B cell (primary cell): ENCODE results near the gene BTD.

Source experiments
- CTCF ChIP-seq: fragments of 200-600 bp; IDR thresholded peaks from one replicate; pipeline ENCODE4 v1.8.0; 2022; ENCODE audit warnings: antibody characterized with exemption, mild to moderate bottlenecking
- EZH2 ChIP-seq: IDR thresholded peaks from 2 replicates; pipeline ENCODE4 v1.6.1; 2012; ENCODE audit warnings: borderline replicate concordance, low read depth, mild to moderate bottlenecking, moderate library complexity, low read length; ENCODE audit not compliant: insufficient read depth, poor library complexity, severe bottlenecking

- TF ChIP-seq CTCF (no peak), EZH2 (no peak)
Observed at GRCh38 chr3:15556512-15556911, 45.0 kb upstream of the BTD start.
